Measurements from ENCODE around the gene ZNF566.

ZNF566 gene

DNA sequence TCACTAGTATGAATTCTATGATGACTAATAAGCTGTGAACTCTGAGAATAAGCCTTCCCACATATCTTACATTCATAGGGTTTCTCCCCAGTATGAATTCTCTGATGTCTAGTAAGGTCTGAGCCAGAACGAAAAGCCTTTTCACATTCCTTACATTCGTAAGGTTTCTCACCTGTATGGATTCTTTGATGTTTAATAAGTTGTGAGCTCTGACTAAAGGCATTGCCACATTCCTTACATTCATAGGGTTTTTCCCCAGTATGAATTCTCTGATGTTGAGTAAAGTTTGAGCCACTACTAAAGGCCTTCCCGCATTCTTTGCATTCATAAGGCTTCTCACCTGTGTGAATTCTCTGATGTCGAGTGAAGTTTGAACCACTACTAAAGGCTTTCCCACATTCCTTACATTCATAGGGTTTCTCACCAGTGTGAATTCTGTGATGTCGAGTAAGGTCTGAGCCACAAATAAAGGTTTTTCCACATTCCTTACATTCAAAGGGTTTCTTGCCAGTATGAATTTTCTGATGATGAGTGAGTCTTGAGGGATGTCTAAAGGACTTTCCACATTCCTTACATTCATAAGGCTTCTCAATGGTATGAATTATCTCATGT lies 40.2 kb downstream of the ZNF566 start:
- no peak for DNase-seq

DNA sequence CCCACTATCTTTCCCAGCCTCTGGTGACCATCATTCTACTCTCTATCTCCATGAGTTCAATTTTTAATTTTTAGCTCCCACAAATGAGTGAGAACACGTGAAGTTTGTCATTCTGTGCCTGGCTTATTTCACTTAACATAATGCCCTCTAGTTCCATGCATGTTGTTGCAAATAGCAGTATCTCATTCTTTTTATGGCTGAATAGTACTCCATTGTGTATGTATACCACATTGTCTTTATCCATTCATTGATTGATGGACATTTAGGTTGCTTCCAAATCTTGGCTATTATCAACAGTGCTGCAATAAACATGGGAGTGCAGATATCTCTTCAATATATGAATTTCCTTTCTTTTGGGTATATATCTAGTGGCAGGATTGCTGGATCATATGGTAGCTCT lies 48.0 kb downstream of the ZNF566 start:
- DNase-seq, result no peak

DNA sequence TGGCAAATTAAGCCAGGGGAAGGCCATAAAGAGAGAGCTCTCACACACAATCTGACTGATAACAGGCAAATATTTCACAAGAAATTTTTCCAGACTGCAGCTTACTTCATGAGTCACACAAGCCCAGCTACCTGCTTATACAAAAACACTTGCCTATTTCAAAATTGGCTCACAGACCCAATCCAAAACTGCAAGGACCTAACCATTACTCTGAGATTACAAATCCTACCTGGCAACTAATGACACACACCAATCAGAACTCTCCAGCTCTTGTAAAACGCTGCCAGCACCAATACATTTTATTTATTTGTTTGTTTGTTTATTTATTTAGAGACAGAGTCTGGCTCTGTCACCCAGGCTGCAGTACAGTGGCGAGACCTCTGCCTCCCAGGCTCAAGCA lies 52.8 kb downstream of the ZNF566 start:
- DNase-seq, result no peak

DNA sequence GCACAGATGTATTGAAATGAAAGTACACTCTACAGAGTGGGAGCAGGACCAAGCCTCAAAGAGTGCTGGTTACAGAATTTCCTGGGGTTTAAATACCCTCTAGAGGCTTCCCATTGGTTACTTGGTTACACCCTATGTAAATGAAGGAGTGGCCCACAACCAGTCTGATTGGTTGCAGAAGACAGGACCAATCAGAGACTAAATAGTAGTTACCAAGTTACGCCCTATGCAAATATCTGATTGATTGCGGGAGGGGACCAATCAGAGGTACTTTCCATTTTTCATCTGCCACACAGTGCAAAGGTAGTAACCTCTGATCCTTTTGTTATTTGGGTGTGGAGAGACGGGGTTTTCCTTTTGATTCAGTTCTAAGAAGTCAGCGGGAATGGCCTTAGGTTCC lies 65.4 kb downstream of the ZNF566 start:
- no peak for DNase-seq

DNA sequence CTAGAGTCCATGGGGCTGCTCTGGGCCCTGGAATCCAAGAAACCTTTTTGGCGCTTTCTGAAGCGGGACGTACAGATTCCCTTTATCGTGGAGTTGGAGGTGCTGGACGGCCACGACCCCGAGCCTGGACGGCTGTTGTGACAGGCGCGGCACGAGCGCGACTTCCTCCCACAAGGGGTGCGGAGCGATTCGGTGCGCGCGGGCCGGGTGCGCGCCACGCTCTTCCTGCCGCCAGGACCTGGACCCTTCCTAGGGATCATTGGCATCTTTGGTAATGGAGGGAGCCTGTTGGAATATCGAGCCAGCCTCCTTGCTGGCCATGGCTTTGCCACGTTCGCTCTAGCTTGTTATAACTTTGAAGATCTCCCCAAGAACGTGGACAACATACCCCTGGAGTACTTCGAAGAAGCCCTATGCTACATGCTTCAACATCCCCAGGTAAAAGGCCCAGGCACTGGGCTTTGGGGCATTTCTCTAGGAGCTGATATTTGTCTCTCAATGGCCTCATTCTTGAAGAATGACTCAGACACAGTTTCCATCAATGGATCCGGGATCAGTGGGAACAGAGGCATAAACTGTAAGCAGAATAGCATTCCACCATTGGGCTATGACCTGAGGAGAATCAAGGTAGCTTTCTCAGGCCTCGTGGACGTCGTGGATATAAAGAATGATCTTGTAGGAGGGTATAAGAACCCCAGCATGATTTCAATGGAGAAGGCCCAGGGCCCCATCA lies 67.4 kb downstream of the ZNF566 start:
- DNase-seq, result peak; percentile 86

DNA sequence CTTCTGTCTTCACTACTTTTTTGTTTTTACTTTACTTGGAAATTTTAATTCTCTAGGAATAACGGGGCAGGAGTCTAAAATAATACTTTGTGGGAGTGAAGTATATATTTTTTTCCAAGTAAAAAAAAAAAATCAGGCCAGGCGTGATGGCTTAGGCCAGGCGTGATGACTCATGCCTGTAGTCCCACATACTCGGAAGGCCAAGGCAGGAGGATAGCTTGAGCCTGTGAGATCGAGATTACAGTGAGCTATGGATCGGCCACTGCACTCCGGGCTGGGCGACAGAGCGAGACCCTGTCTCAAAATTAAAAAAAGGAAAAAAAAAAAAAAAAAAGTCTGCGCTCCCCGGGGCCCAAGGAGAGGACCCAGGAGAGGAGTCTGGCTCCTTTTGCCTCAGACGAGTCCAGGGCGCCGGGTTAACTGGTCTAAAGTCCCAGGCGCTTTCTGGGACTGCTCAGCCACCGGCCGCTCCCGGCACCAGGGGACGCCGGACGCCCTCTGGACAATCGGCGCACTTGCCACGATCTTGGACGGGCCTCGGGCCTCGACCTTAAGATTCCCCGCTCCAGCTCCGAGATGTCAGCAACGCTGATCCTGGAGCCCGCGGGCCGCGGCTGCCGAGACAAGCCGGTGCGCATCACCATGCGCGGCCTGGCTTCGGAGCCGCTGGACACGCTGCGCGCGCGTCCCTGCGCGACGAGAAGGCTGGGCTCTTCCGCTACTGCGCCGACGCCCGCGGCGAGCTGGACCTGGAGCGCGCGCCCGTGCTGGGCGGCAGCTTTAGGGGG lies 68.2 kb downstream of the ZNF566 start:
- no peak for DNase-seq

DNA sequence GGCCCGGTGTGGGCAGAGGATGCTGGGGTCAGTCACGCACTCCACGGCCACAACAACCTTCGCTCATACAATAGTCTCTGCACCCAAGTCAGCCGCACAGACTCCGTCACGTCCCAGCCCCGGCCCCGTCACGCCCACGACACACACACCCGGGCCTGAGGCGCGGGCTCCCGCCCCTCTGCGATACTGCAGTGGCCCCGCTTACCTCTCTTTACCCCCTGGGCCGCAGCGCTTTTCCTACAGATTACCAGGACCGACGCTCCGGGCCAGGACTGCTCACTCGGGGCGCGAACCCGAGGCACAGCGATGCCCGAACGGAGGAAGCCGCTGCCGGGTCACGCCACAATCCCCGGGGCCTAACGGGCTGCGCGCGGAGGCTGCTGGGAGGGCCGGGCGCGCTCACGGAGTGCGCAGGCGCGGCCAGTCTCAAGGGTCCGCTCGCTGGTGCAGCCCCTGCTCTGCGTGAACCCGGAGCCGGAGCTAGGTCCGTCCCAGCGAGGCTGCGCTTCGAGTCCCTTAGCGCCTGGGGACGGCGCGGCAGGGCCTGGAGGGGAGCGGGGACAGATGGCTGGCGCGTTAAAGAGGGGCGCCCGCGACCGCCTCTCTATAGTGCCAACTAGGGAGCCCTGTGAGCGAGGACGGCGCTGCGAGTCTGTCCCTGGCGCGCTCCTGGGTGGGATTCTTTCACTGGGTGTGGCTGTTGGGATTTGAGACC lies 70.9 kb downstream of the ZNF566 start, which contains the start of gene ZFP82:
ZFP82 (minus strand) TSS at position 358 of the 715 bp plus-strand sequence. CDS start 8,855 bp downstream, outside the sequence.
- peak; percentile 98 for DNase-seq

DNA sequence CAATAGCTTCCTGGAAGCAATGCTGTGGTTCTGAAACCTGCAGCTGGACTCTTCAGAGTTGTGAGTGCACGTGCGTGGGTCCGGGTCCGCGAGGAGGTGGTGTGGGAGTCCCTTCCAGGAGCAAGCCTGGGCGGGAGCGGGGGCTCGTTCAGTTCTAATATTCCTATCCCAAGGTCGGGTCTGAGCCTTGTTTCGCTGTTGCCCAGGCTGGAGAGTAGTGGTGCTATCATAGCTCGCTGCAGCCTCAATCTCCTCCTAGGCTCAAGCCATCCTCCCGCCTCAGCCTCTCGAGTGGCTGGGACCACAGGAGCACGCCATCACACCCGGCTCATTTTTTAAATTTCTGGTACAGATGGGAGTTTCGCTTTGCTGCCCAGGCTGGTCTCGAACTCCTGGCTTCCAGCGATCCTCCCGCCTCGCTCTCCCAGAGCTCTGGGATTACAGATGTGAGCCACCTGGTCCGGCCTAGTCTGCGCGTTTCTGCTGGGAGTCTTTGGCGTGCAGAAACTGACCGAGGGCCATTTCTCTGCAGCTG lies 71.5 kb downstream of the ZNF566 start:
- DNase-seq, result no peak

DNA sequence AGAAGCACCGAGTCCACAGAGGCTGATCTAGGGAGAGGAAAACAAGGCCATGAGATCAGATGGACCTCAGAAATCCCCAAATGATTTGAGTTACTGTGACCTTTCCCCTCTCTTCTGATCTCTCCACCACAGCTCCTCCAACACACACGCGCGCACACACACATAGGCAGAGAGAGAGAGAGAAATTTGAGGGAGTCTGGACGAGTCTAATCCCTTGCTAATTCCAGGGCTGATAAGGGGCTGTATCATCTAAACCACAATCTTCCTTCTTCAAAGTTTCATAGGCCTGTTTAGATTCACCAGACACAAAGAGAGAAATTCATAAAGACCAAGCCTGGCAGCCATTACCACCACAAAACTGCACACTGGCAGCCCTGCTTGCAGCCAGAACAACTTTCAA lies 79.5 kb downstream of the ZNF566 start:
- DNase-seq, result no peak

DNA sequence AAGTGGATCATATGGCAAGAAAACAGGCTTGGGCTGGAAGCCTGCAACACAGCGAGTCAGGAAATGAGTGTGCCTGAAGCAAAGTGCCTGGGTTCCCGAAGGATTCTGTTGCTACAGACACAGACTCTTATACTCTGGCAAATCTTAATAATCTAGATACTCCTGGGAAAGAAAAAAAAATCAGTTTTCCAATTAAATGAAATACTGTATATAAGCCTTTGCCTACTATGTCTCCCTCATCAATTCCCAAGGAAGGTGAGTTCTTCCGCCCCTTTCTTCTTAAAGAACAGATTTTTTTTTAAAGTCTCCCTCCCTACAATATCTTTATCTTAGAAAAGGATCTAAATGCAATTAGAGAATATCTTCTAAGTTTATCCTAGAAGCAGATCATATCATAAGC lies 81.3 kb downstream of the ZNF566 start:
- DNase-seq, result no peak

DNA sequence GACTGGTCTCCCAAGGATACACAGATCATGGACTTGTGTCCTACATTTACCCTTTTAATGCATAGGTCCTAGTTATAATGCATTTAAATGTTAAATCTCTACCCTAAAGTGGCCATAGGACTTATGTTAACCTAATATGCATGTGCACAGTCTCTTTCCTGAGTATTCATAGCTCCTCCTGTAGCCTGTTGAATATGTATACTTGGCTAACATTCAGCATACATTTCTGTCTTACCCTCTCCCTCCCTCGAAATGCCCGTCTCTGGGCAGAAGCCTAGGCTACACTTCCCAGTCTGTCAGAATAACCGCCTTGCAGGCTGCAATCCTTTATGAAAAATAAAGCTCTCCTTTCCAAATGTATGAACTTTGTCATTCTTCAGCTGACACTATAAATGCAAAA lies 84.9 kb downstream of the ZNF566 start:
- no peak for DNase-seq

DNA sequence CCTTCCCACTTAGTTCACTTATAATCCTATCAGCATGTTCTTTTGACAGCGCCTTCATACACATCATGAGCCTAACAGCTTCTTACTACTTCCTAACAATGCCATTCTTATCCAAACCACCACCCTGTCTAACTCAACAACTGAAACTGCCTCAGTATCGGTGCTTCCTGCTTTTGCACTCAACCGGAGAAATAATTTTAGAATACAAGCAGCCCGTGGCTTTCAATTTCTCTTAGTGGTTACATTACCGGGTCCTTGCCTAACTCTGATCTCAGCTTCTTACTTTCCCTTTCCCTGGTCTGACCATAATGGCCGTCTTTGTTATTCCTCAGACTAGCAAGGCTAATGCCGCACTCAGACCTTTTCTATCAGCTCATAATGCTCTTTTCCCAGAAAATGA lies 87.9 kb downstream of the ZNF566 start:
- DNase-seq, result no peak

DNA sequence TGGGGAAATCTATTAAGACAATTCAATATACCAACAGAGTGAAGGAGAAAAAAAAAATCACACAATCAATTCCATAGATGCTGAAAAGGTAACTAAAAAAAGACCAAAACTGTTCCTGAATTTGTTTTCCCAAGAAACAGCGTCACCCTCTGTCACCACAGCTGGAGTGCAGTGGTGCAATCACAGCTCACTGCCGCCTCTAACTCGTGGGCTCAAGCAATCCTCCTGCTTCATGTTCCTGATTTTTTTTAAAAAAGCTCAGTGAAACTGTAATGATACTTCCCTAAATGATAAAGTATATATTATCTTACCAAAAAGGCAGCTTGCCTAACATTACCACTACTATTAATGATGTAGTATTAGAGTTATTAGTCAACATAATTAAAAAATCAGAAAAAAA lies 90.8 kb downstream of the ZNF566 start:
- DNase-seq, result no peak
